ENCODE results near the gene ADGRG6.
A peak's percentile ranks its signal among the peaks of the same experiment; 100 is the strongest.

Gene ADGRG6

DNA sequence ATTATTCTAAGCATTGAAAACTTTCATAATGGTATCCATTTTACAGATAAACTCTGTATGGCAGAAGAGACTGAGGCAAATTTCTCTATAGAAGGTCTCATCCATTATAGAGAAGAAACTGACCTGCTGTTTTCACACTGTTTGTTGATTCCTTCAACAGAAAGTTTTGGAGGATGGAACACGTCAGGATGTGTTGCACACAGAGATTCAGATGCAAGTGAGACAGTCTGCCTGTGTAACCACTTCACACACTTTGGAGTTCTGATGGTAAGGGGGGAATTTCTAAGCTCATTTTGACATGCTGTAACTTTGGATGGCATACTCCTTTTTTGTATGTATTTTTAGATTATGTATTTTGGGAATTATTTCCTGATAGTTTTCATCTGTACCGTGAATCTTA lies 109.3 kb downstream of the ADGRG6 start:
- TF ChIP-seq, protein P1, sequence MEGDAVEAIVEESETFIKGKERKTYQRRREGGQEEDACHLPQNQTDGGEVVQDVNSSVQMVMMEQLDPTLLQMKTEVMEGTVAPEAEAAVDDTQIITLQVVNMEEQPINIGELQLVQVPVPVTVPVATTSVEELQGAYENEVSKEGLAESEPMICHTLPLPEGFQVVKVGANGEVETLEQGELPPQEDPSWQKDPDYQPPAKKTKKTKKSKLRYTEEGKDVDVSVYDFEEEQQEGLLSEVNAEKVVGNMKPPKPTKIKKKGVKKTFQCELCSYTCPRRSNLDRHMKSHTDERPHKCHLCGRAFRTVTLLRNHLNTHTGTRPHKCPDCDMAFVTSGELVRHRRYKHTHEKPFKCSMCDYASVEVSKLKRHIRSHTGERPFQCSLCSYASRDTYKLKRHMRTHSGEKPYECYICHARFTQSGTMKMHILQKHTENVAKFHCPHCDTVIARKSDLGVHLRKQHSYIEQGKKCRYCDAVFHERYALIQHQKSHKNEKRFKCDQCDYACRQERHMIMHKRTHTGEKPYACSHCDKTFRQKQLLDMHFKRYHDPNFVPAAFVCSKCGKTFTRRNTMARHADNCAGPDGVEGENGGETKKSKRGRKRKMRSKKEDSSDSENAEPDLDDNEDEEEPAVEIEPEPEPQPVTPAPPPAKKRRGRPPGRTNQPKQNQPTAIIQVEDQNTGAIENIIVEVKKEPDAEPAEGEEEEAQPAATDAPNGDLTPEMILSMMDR (IDR thresholded peaks at IDR 0.05; ENCODE audit: insufficient read depth, low read depth, low read length, missing control alignments), result no peak
- H3K4me3 ChIP-seq (ENCODE audit: low read length), result no peak overlapping the region
- DNase-seq (ENCODE audit: low read depth), result no peak

DNA sequence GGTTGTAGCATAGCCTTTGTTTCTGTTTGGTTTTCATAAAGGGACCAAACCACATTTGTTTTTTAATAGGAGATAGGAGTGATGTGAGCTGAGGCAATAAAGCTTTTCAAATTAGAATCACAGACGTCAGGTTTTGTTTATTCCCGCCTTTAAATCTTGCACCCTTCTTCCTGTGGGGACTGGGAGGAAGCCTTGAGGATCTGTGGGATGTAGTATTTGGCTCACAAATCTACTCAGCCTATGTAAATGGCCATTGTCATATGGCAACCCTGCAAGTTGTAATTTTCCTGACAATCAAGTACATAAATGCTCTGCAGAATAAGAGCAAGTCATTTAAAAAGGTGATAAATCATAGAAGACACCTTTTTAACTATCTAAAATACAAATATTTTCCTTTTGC lies 110.4 kb downstream of the ADGRG6 start:
- TF ChIP-seq, protein P1 (IDR thresholded peaks at IDR 0.05; ENCODE audit: insufficient read depth, low read depth, low read length, missing control alignments), result no peak
- no peak for DNase-seq (ENCODE audit: low read depth)
- H3K4me3 ChIP-seq (ENCODE audit: low read length), result no peak overlapping the region

DNA sequence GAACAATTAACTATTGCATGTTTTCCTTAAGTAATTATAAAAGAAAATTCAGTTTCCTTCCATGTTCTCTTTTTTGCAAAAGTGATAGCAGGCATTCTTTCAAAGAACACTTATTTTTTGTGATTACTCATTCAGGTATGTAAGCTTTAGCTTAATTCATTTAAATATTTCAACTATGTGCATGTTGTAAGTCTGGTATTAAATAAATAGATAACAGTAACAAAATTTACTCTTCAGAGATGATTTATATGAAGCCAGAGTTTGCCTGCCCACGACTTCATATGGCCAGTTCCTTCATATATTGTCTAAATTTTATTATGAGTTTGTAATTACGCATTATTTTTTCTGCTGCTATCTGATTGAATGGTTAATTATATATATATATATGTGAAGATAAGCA lies 110.9 kb downstream of the ADGRG6 start:
- no peak overlapping the region for H3K4me3 ChIP-seq (ENCODE audit: low read length)
- TF ChIP-seq, protein P1 (IDR thresholded peaks at IDR 0.05; ENCODE audit: insufficient read depth, low read depth, low read length, missing control alignments), result no peak
- no peak for DNase-seq (ENCODE audit: low read depth)

DNA sequence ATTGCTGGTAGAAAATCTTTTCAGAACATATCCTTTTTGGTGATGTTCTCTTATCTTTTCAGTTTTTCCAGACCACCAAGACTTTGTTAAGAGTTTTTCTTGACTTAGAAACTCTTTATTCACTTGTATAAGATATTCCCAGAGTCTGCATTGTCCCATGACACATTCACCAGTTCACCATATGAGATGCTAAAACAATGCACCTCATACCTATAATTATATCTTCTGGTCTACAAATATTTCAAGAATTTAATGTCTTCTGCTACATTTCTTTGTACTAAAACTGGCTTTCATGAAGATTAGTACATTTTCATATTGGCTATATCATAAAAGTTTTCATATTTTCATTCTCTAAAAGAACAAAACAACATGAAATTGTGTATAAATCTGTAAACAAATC lies 111.3 kb downstream of the ADGRG6 start:
- TF ChIP-seq, protein P1 (IDR thresholded peaks at IDR 0.05; ENCODE audit: insufficient read depth, low read depth, low read length, missing control alignments), result no peak
- DNase-seq (ENCODE audit: low read depth), result peak; percentile 12
- H3K4me3 ChIP-seq (ENCODE audit: low read length), result no peak overlapping the region

DNA sequence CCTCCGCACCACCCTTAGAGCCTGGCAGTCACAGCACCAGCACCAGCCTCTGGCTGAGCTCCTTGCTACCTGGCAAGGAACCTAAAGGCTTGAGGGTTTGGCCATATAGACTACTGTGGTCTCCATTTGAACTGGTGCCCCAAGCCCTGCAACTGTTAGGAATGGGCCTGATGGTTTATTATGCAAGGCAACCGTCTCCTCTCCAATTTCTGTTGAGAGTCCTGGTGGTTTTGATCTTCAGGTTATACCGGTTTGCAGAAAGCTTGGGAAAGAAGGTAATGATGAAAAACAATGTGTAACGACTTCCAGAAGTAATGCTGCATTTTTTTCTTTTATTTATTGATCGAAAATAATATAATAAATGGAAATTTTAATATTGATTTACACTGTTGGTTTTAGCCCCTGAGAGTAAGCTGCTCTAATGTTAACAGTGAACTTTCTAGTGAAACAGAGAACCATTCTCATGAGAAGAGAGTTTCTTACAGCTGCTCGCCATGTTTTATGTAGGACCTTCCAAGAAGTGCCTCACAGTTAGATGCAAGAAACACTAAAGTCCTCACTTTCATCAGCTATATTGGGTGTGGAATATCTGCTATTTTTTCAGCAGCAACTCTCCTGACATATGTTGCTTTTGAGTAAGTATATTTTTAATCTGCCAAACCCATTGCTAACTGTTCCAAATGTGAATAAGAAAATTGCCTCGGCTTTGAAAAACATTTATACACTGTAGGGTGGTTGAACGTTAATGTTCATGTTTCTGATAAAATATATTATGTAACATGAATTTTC lies 112.8 kb downstream of the ADGRG6 start:
- no peak overlapping the region for H3K4me3 ChIP-seq (ENCODE audit: low read length)
- TF ChIP-seq, protein P1 (IDR thresholded peaks at IDR 0.05; ENCODE audit: insufficient read depth, low read depth, low read length, missing control alignments), result no peak
- peak; percentile 69 for DNase-seq (ENCODE audit: low read depth)

DNA sequence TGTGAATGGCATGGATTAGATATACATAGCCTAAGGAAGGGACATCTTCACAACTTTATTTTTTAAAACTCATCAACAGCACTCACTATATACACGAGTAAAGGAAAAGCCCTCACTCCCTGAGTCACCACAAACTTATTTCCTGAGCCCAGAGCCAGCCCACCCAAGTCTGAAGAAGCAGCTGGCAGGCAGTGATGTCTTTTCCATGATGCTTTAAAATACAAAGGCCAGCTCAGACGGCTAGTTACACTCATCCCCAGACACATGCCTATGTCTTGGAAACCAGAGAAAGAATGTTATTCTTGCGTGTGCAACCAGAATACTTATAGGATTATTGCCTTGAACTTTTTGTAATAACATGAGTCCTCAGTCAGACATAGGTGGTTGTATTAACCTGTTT lies 114.4 kb downstream of the ADGRG6 start:
- TF ChIP-seq, protein P1 (IDR thresholded peaks at IDR 0.05; ENCODE audit: insufficient read depth, low read depth, low read length, missing control alignments), result no peak
- no peak overlapping the region for H3K4me3 ChIP-seq (ENCODE audit: low read length)
- DNase-seq (ENCODE audit: low read depth), result peak; percentile 69

DNA sequence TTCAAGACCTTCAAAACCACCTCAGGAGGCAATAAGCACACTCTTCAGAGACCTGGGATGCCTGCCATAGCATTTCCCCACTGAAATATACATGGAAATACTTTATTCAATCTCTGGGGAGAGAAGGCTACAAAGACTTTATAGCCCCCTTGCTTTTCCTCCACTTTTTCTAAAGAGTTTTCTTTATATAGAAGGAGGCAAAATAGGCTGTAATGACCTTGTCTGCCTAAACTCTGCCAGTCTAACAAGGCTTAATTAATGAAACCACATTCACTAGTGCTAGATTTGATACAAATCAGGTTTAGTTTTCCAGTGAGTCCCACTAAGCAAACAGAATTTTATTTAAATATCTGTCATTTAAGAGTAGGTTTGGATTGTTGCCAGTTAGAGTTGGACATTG lies 114.9 kb downstream of the ADGRG6 start:
- DNase-seq (ENCODE audit: low read depth), result no peak
- H3K4me3 ChIP-seq (ENCODE audit: low read length), result no peak overlapping the region
- TF ChIP-seq, protein P1 (IDR thresholded peaks at IDR 0.05; ENCODE audit: insufficient read depth, low read depth, low read length, missing control alignments), result no peak
